ENCODE results near the gene ANO6.
"Not testable (repeated sequence)": the region's sequence is repeated elsewhere in the genome, so short reads cannot be mapped to it uniquely, and the experiment has no call there.

The ANO6 gene

GRCh38 chr12:45354399-45354798 lies 138.5 kb downstream of the ANO6 start:
- DNase-seq, result no peak

- no peak for DNase-seq
Observed at GRCh38 chr12:45355730-45356129, 139.8 kb downstream of the ANO6 start.

GRCh38 chr12:45356822-45357538 lies 141.1 kb downstream of the ANO6 start:
- DNase-seq, result no peak

DNA sequence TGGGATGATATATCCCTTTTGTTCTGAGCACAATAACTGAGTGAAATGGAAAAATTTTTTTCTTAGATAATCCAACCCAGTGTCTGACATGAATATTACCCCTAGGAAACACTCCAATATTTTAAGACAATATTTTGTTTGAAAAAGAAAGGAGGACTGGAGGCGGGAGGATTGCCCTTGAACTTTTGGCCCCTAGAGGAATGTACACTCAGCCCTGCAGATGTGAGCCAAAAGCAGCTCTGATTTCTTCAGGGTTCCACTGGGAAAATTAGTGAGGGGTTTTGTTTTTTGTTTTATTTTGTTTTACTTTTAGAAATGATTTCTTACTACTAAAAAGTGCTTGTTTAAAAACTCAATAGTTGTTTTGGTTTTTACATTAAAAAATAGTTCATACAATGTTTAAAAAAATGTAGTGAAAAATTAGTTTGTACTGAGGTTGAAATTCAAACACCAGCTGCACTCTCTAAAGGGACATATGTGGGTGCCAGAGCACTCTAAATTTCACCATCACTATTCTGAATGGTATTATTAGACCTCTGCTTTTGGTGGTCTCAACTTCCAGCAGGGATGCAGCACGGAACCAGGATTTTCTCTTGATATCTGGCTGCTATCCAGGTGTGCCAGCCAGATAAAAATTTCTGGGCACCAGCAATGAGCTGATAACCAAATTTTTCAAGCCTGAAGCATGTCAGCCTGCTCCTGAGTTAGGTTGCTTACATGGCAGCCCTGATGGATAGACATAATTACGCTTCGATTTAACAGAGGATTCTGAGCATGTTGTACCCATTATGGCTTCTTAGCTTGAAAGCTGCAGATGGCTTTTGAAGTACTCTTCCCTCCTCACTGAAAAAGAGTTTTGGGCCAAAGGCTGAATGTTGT lies 141.9 kb downstream of the ANO6 start:
- no peak for DNase-seq

DNA sequence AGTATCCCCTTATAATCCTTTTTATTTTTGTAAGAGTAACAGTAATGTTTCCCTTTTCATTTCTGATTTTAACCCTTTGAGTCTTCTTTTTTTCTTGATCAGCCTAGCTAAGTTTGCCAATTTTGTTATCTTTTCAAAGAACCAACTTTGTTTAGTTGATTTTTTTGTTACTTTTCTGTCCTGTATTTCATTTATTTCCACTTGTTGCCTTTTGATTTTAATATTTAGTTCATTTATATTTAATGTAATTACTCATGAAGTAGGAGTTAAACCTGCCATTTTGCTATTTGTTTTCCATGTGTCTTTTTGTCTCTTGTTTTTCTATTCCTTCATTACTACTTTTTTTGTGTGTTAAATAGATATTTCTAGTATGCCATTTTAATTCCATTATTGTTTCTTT lies 146.4 kb downstream of the ANO6 start:
- DNase-seq, result no peak

DNA sequence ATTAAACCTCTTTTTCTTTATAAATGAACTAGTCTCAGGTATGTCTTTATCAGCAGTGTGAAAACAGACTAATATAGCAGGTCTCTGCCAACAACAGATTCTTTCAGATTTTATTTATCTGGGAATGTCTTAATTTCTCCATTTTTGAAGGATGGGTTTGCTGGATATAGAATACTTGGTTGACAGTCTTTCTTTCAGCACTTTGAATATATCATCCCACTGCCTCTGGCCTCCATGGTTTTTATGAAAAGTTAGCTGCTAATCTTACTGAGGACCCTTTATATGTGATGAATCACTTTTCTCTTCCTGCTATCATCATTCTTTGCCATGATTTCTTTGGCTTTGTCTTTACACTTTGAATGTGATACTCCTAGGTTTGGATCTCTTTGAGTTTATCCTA lies 148.0 kb downstream of the ANO6 start:
- no peak for DNase-seq

- no peak for DNase-seq
Observed at GRCh38 chr12:45368841-45369489, 153.1 kb downstream of the ANO6 start.

DNA sequence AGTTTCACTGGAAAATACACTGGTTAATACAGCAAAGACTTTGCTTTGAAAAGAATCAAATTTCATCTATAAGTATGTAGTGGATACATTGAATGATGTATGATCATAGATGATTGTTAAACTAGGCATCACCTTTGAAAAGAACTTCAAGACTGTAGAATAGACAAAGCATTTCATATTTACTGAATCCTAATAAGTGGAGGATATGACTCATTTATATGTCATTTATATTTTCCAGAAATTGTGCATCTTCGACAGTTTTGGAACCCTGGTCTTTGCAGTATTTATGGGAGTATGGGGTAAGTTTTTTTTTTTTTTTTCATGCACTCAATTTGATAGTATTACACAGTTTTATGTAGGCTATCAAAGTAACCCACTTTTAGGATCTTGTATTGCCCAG lies 161.9 kb downstream of the ANO6 start:
- DNase-seq, result no peak

DNA sequence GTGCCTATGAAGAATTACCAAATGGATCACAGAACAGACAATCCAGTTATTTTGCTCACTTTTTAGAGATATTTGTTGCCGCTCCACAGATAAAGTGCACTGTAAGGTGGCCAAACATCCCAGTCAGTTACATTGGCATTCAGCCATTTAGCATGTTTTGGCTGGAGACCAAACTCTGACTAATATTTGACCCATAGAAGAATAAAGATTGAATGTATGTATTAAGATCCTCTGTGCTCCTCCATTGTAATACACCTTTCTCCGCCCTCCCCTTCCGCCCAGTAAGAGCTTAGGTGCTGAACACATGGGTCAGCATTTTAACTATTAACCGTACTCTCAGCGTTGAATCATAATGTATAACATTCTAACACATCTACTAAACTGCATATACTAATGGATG lies 163.4 kb downstream of the ANO6 start:
- DNase-seq, result no peak

DNA sequence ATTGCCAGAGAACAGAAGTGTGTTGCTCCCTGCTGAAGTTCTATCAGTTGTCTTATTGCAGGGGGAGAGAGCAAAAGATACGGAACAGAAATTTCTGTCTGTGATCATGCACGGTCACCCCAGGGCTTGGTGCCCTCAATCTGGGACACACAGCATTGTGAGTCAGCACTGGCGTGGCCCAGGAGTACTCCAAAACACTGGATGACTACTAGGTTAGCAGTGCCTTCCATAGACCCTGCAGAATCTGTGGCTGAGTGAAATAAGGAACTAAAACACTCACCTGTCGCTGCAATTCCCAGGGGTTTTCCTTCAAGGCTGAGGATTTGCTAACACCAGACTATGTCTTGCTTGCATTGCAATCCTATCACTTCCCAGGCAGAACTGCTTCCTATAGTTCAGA lies 165.5 kb downstream of the ANO6 start:
- no peak for DNase-seq

GRCh38 chr12:45388545-45388944 lies 172.7 kb downstream of the ANO6 start:
- no peak for DNase-seq

DNA sequence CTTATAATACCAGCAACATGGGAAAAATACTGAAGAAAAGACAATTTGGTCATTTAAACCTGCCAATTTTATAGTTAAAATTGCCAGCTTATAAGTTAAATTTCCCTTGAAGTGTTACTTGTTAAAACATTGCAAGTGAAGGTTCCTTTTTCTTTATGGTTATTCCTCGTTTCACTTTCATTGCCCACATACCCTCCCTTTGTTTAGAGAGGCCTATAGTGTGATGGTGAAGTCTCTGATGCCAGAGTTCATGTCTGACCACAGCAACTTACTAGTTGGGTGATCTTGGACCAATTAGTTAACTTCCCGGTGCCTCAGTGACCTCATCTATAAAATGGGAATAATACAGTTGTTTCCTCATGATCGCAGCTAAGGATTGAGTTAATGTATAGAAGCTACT lies 173.5 kb downstream of the ANO6 start:
- DNase-seq, result no peak

GRCh38 chr12:45397499-45397898 lies 181.6 kb downstream of the ANO6 start:
- DNase-seq, result not testable (repeated sequence)

DNA sequence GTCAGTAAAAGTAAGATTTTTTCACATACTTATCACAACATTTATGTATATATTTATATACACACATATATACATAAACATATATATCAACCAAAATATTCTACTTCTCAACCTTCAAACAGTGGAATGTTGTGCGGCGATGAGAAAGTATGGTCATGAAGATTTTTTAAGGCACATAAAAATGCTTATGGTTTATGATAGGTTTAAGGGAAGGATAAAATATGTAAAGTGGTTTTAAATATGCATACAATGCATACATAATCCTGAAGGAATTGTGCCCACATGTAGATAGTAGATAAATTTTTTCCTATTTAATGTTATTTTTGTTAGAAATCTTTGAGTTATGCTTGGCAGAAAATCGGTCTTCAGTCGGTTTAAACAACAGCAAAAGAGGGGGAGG lies 182.7 kb downstream of the ANO6 start:
- no peak for DNase-seq

GRCh38 chr12:45400991-45401390 lies 185.1 kb downstream of the ANO6 start:
- no peak for DNase-seq

DNA sequence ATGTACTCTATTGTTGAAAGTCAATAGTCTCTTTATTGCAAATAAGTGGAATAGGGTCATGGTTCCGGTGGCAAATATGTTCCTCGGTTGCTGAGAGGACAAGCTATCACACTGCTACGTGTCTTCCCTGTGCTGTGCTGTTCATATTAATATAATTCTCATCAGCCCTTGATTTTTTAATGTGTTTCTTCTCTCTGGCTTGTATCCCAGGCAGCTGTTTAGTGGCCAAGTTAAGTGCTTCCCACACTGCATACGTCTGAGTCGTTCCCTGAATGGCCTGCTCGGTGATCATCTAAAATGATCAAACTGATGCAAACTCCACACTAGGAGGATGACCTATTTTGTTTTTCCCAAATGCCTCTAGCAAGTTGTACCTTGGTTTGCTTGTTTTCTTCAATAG lies 186.4 kb downstream of the ANO6 start:
- DNase-seq, result no peak

DNA sequence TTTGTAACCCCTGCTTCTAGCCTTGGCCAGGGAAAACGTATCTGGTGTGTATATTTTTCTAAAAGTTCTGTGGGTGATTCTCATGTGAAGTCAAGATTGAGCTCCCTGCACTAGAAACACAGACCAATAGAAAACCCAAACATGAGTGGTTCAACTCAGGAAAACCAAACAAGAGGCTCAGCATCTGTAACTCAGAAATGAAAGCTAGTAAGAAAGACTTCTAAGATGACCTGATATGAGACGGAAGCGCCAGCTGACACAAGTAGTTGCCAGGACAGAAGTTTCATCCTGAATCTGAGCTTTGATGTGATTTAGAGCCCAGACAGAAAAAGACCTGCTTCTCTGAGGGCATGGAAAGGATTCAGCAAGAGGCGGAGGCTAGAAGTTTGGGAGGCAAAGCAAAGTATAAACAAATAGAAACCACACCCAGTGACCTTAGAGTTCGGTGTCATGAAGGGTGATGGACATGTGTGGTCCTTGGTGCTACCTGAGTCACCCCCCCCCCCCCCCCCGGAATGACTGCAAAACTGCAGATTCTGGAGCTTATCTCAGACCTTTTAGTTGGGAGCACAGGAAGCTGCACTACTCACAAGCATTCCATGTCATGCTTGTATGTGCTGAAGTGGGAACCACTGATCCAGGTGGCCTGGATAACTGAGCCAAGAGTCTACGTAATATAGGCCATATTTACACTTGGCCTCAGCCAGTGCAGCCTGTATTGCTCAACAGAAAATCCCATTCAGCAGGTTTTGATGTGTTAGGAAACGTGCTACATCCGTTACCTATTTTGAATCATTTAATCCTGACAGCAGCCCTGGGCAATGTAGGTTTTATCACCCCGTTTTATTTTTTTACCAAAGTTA lies 191.3 kb downstream of the ANO6 start:
- no peak for DNase-seq

DNA sequence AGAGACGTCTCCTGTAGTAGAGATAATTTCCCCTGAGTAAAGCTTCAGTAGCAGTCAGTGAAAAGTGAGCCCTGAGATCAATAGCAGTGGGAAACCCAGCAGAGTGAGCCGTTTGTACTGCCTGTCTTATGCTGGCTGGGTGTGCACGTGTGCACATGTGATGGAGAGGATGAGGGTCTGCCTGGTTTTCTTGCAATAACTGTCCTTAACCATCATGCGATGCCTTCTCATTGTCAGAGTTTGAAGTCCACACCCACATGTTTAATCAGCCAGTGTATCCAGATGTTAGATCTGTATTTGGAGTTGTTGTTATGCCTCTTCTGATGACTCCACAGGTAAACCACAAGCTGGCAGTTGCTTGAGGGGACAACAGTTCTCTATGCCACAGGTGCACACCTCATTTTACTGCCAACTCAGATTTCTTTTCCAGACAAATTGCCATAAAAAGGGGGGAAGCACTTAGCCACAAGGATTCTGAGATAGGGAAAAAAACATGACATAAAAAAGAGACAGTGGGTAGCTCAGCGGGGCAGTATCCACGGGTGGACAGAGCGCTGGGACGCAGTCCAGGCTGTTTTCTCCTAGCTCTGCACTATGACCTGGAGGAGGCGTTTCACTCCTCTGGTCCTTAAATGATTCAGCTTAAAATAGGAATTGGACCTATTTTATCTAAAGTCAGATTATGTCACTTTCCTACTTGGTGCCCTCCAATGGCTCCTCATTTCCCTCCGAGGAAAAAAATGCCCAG lies 192.3 kb downstream of the ANO6 start:
- DNase-seq, result no peak

DNA sequence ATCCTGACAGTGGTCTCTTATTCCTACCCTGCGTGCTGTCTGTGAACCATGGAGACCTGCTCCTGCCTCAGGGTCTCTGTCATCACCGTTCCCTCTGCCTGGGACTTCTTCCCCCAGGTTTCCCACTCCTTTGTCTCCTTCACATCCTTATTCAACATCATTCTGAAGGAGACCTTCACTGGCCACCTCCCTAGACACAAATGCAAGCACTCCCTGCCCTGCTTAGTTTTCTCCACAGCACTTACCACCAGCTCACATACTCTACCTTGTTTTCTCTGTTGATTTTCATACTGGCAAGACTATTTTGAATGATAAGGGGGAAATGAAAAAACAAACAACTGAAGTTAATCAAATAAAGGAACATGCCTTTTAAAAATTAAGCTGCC lies 192.8 kb downstream of the ANO6 start:
- DNase-seq, result no peak

GRCh38 chr12:45409966-45410365 lies 194.1 kb downstream of the ANO6 start:
- no peak for DNase-seq

DNA sequence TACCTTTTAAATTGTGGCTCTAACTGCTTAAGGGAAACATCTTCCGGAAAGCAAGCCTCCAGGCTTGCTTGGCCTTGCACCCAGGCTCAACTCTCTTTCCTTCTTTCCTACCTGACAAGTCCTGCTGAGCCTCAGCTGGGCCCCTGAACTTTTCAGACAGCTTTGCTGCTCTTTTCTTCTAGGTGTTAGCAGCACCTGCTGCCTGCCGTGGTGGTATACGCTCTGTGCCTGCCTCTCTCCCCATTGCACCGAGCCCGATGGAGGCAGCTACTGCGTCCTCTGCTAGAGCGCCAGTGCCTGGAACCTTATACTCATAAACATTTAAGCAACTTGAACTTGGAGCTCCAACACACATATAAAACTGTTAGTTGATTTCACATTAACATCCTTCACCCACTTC lies 195.7 kb downstream of the ANO6 start:
- no peak for DNase-seq

DNA sequence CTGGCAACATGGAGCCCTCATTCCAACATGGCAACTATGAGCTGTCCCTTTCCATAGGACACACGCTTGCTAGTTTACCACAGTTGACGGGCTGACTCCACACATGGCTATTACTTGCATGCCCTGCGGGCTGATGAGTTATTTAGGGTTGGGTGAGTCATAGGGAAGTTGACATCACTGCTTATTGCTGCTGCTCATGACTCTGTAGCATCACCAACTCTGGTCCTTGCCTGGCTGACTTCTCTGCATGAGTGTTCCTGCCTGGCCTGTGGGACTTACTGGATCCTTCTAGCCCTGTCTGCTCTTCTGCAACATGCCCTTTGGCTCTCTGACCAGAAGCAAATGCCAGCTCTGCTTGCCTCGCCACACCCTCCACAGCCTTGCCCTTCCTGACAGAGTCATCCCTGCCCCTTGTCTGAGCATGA lies 199.5 kb downstream of the ANO6 start:
- DNase-seq, result no peak

All from NCI-H510A treated with DMSO at 0.1 percent for 48 hours (cell line).